Erythroblast (primary cell): Measurements from ENCODE around the gene SLA2.

Experiments
- GATA1 ChIP-seq: IDR thresholded peaks from 2 replicates; pipeline ENCODE4 v1.6.1; 2011; ENCODE audit warnings: low read depth, mild to moderate bottlenecking, control low read depth, low read length, moderate library complexity
- POLR2A ChIP-seq: IDR thresholded peaks from 2 replicates; pipeline ENCODE4 v1.6.1; 2011; ENCODE audit warnings: mild to moderate bottlenecking, low read length

DNA sequence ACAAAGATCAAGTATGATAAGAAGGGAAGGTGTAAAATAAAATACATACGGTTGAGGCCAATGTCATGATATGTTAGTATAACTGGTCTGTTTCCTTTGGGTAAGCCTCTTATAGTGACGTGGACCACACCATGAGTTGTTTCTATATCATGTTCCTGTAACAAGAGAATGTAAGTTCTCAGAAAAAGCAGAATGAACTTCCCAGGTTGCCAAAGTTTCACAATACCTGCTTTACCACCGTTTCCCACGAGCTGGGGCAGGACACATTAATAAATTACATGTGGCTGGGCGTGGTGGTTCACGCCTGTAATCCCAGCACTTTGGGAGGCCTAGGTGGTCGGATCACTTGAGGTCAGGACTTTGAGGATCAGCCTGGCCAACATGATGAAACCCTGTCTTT, 42.6 kb upstream of the SLA2 start:
- TF ChIP-seq POLR2A: no peak
- TF ChIP-seq GATA1: no peak
